Putamen (tissue), 1 donor: Measurements from ENCODE around the gene COX8C.

Source experiments
- DNase-seq: peaks from one replicate; pipeline ENCODE4 v3.0.0-alpha.2; 2016; ENCODE audit warnings: low spot score

Gene COX8C

GRCh38 chr14:93346926-93347721 lies at the start of gene COX8C:
TSS of gene COX8C (plus strand) at chr14:93347182. CDS start at chr14:93347269, 87 bp downstream.
- no peak for DNase-seq

- DNase-seq: no peak
Measured at GRCh38 chr14:93299416-93299815, 47.6 kb upstream of the COX8C start.

- peak; percentile 36 for DNase-seq
Measured at GRCh38 chr14:93299866-93300265, 47.1 kb upstream of the COX8C start.

GRCh38 chr14:93301821-93302447 lies 45.0 kb upstream of the COX8C start:
- no peak for DNase-seq

DNA sequence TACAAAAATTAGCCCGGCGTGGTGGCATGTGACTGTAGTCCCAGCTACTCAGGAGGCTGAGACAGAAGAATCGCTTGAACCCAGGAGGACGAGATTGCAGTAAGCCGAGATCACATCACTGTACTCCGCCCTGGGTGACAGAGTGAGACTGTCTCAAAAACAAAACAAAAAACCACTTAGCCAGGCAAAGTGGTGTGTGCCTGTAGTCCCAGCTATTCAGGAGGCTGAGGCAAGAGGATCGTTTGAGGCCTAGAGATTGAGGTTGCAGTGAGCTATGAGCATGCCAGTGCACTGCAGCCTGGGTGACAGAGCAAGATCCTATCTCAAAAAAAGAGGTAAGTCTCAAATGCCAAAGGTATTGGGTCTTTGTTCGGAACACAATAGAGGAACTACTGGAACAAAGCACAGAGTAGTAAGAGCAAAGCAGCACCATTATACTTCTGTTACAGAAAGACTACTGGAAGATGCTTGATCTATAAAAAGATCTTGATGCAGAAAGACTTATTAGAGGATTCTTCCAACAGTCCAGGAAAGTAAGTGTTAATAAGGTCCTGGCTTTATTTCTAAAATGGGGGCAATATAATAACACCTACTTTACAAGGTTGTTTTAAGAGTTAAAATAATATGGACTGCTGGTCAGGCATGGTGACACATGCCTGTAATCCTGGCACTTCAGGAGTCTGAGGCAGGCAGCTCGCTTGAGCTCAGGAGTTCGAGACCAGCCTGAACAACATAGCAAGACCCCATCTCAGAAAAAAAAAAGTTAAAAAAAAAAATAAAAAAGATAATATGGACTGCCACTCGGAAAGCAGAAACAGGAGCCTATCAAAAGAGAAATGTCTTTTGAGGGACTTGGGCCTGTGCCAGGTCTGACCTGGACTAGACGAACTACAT lies 44.0 kb upstream of the COX8C start:
- DNase-seq: no peak

- DNase-seq: peak; percentile 37
Measured at GRCh38 chr14:93303659-93304058, 43.3 kb upstream of the COX8C start.

DNA sequence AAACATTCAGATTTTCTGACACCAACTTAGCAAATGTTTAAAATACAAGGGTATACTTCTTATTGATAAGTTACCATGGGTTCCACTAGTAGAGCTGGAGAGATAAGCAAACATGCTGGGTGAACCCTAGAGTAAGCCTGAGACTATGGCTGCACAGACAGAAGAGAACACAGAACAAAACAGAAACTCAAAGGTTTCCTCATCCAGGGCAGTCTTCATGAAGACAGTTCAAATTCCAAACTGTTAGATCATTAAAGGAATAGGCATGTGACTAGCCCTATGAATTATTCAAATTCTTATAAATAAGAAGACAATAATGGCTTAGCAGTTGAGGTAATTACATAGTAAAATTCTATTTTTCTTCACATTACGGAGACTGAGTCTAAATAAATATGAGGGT lies 42.2 kb upstream of the COX8C start:
- DNase-seq: no peak

DNA sequence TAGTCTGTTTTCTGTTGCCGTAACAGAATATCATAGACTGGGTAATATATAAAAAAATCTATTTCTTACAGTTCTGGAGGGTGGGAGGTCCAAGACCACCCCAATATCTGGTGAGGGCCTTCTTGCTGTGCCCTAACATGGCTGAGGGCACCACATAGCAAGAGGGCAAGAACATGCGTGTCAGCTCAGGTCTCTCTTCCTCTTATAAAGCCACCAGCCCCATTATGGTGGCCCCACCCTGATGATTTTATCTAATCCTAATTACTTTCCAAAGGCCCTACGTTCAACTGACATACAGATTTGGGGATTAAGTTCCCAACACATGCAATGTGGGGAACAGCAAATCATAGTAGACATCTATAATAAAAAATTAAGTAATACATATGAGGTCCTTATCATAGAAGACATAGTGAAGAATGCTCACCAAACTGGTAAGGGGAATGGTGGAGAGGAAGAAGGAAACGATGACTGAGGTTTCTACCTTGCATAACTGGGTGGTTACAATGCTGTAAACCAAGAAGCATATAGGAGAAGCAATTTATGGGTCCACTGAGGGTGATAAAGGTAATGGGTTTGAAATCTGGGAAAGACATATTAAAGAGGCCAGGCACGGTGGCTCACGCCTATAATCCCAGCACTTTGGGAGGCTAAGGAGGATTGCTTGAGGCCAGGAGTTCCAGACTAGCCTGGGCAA lies 41.1 kb upstream of the COX8C start:
- no peak for DNase-seq

GRCh38 chr14:93306812-93307211 lies 40.2 kb upstream of the COX8C start:
- no peak for DNase-seq

DNA sequence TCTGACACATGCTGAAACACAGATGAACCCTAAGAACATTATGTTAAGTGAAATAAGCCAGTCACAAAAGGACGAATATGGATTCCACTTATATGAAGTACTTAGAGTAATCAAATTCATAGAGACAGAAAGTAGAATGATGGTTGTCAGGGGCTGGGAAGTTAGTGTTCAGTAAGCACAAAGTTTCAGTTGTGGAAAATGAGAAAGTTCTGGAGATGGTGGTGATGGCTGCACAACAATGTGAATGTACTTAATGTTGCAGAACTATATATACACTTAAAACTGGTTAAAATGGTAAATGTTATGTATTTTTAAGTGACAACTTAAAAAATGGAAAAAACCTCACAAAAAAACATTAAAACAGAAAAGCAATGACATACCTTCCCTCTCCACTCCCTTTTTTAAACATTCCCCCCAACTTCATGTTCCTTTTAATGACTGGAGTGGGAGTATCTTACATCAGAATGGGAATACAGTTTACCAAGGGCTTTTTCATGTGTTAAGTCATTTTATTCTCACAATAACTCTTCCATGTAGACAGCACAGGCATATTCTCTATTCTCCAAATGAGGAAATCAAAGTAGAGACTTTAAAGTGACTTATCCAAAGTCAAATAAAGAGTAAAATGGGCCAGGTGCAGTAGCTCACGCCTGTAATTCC lies 38.2 kb upstream of the COX8C start:
- no peak for DNase-seq

GRCh38 chr14:93309427-93309966 lies 37.5 kb upstream of the COX8C start:
- no peak for DNase-seq

DNA sequence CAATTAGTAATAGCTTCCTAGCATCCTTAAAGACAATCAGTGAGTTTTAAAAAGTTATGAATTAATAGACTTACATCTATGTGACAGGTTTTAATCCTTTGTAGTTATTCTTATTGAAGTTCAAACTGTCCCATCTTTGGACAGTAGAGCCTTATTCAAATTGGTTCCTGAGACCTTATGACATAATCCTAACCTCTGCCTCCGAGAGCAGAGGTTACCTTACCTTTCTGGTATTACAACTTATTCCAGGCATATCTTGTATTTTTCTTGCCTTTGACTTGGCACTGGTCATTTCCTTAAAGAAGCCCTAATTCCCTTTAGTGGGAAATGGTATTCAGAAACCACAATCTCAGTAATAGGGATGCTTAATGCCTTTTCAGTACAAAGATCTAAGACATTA lies 35.9 kb upstream of the COX8C start:
- no peak for DNase-seq

DNA sequence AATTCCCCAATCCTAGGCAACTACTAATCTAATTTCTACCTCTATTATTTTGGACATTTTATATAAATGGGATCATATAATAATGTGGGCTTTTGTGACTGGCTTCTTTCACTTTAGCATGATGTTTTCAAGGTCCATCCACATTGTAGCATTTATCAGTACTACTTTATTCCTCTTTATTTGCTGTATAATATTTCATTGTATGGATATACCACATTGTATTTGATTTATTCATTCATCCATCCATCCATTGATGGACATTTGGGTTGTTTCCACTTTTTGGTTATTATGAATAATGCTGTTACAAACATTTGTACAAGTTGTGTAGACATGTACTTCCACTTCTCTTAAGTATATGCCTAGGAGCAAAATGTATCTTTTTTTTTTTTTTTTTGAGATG lies 31.4 kb upstream of the COX8C start:
- DNase-seq: no peak

GRCh38 chr14:93316716-93317115 lies 30.3 kb upstream of the COX8C start:
- no peak for DNase-seq

GRCh38 chr14:93317210-93317874 lies 29.6 kb upstream of the COX8C start:
- DNase-seq: no peak

DNA sequence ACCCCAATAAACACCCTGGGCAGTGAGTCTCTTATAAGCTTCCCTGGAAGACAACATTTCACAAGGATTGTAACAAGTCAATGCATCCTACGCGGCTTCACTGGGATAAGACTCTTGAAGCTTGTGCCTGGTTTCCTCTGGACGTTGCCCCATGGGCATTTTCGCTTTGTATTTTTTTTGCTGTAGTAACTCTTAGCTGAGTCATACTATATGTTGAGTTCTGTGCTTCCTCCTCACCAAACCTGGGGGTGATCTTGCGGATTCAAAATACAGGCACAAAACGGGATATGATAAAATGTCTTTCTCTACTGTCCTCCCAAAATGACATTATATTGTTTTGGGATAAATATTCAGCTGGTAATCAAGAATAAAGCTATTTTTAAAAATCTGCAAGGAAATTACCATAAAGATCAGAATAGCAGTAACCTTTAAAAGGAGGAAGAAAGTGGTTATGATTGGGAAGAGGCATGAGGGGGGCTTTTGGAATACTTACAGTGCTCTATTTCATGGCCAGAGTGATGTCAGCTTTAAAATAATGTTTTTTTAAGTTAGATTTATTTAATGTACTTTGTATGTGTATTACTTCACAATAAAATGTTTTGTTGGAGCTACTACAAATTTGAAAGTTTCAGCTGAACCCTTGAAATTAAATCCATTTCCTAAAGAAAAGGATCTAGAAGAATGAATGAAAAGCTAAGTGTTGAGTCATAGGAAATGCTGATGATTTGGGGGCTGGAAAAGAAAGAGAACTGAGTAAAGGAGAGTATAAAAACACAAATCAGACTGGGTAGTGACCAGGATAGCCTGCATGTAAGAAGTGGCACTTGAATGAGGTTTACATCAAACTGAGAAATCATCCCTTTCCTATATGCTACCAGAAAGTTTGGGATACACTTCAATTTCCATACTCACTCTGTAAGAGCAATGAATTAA lies 28.8 kb upstream of the COX8C start:
- no peak for DNase-seq

GRCh38 chr14:93318927-93319326 lies 28.1 kb upstream of the COX8C start:
- DNase-seq: no peak

DNA sequence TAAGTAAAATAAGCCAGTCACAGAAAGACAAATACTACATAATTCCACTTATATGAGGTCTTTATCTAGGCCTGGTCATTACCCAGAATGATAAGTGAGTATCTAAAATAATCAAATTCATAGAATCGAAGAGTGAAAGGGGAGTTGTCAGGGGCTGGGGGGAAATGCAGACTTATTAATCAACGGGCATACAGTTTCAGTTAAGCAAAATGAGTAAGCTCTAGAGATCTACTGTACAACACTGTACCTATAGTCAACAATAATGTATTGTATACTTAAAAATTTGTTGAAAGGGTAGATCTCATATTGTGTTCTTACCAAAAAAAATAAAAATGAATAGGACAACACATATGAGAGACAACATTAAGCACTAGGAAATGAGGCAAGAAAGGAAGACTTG lies 27.5 kb upstream of the COX8C start:
- no peak for DNase-seq

GRCh38 chr14:93319958-93320357 lies 27.0 kb upstream of the COX8C start:
- no peak for DNase-seq

- DNase-seq: no peak
Measured at GRCh38 chr14:93320489-93320888, 26.5 kb upstream of the COX8C start.
